H1 (cell line): ENCODE results near the gene RHBG. TPM values are rescaled to one million over a fixed set of nuclear protein-coding genes. Genes with fewer than 3 reads are reported as not detected.
A peak's percentile ranks its signal among the peaks of the same experiment; 100 is the strongest.
"Not testable (repeated sequence)": the region's sequence is repeated elsewhere in the genome, so short reads cannot be mapped to it uniquely, and the experiment has no call there.

ENCODE experiments used
- CTCF ChIA-PET: fragments of 300-600 bp; sonication (Branson Sonifier 250); formaldehyde crosslinking; loops from one replicate; lab custom pipeline; 2021; ENCODE audit not compliant: partially characterized antibody; lab: Charles Lee
- POLR2A ChIA-PET: fragments of 300-600 bp; sonication (Branson Sonifier 250); formaldehyde crosslinking; loops from one replicate; lab custom pipeline; 2021; ENCODE audit warnings: inconsistent platforms; ENCODE audit not compliant: partially characterized antibody; lab: Charles Lee
- DNase-seq, 2 experiments: peaks; one replicate each; pipeline versions ENCODE4 v3.0.0 to v3.0.0-alpha.2; 2010 to 2022; ENCODE audit warnings: low spot score in 2 of 2, low read depth in 1 of 2, mixed read lengths in 1 of 2
- FAIRE-seq: peaks from 2 replicates; lab custom pipeline; 2011; peaks lifted over from hg19 to GRCh38; lab: Jason Lieb, UNC
- H2AFZ ChIP-seq: 2 replicates; pipeline ENCODE4 v1.8.1; 2012; ENCODE audit warnings: low read length, inconsistent platforms
- H2AK5ac ChIP-seq: 2 replicates; pipeline ENCODE4 v1.6.1; 2013; ENCODE audit warnings: low read depth, low read length
- H2BK120ac ChIP-seq: replicated peaks from 2 replicates; pipeline ENCODE3; 2013; ENCODE audit warnings: low read depth, low read length, inconsistent platforms
- H2BK12ac ChIP-seq: 2 replicates; pipeline ENCODE4 v1.6.1; 2013; ENCODE audit warnings: low read depth, low read length
- H2BK15ac ChIP-seq: 2 replicates; pipeline ENCODE4 v1.6.1; 2013; ENCODE audit warnings: low read length
- H2BK20ac ChIP-seq: 2 replicates; pipeline ENCODE4 v1.6.1; 2013; ENCODE audit warnings: low read length
- H2BK5ac ChIP-seq: 2 replicates; pipeline ENCODE4 v1.6.1; 2013; ENCODE audit warnings: low read depth, low read length
- H3K14ac ChIP-seq: 2 replicates; pipeline ENCODE4 v1.6.1; 2013; ENCODE audit warnings: inconsistent platforms; ENCODE audit not compliant: insufficient read length
- H3K18ac ChIP-seq: 2 replicates; pipeline ENCODE4 v1.6.1; 2013; ENCODE audit warnings: low read length; ENCODE audit errors: extremely low read depth
- H3K23ac ChIP-seq: 2 replicates; pipeline ENCODE4 v1.6.1; 2013; ENCODE audit warnings: inconsistent platforms; ENCODE audit not compliant: insufficient read length
- H3K23me2 ChIP-seq: 2 replicates; pipeline ENCODE4 v1.6.1; 2013; ENCODE audit warnings: low read depth, low read length
- H3K27ac ChIP-seq: 2 replicates; pipeline ENCODE4 v1.6.1; 2011; ENCODE audit warnings: low read depth, low read length, inconsistent platforms
- H3K27me3 ChIP-seq, 4 experiments: replicated peaks in 1 of 4; 1 replicate in 1 of 4; 2 replicates in 3 of 4; pipeline versions ENCODE4 v1.6.1 to v1.8.1; 2011 to 2013; ENCODE audit warnings: low read length in 3 of 4, mild to moderate bottlenecking in 3 of 4, inconsistent platforms in 2 of 4, mixed read lengths in 2 of 4, moderate library complexity in 1 of 4; ENCODE audit not compliant: control insufficient read depth in 3 of 4, insufficient read depth in 3 of 4; ENCODE audit errors: extremely low read depth in 1 of 4
- H3K36me3 ChIP-seq, 4 experiments: 2 replicates each; pipeline versions ENCODE4 v1.6.1 to v1.8.1; 2011 to 2013; ENCODE audit warnings: mild to moderate bottlenecking in 4 of 4, low read length in 3 of 4, moderate library complexity in 2 of 4, control low read depth in 1 of 4, inconsistent platforms in 1 of 4; ENCODE audit not compliant: insufficient read depth in 4 of 4, control insufficient read depth in 2 of 4
- H3K4ac ChIP-seq: replicated peaks from 2 replicates; pipeline ENCODE3; 2013; ENCODE audit warnings: low read length, low read depth, mixed read lengths, inconsistent platforms; ENCODE audit not compliant: insufficient read length
- H3K4me1 ChIP-seq, 4 experiments: replicated peaks in 1 of 4; 1 replicate in 1 of 4; 2 replicates in 3 of 4; pipeline versions ENCODE4 v1.6.1 to v1.8.1; 2011 to 2013; ENCODE audit warnings: low read length in 3 of 4, inconsistent platforms in 2 of 4, mixed read lengths in 1 of 4; ENCODE audit not compliant: insufficient read depth in 4 of 4, control insufficient read depth in 3 of 4
- H3K4me2 ChIP-seq, 2 experiments: 2 replicates each; pipeline versions ENCODE4 v1.6.1 to v1.8.1; 2011 to 2013; ENCODE audit warnings: low read depth in 2 of 2, low read length in 2 of 2, control low read depth in 1 of 2, inconsistent platforms in 1 of 2, mild to moderate bottlenecking in 1 of 2; ENCODE audit not compliant: insufficient read depth in 1 of 2
- H3K4me3 ChIP-seq, 4 experiments: fragments of 200-600, 300-600 bp in 1 of 4; sonication (generic), shearing (Covaris generic), sonication (Bioruptor Twin) in 1 of 4; 2 replicates each; pipeline versions ENCODE4 v1.5.1 to v1.8.1; 2011 to 2016; ENCODE audit warnings: low read length in 4 of 4, low read depth in 3 of 4, control low read depth in 2 of 4, inconsistent platforms in 2 of 4, mild to moderate bottlenecking in 2 of 4, mixed read lengths in 1 of 4, moderate library complexity in 1 of 4; ENCODE audit not compliant: insufficient read depth in 2 of 4; ENCODE audit errors: extremely low read depth in 1 of 4
- H3K56ac ChIP-seq: replicated peaks from 2 replicates; pipeline ENCODE3; 2013; ENCODE audit warnings: low read depth, mild to moderate bottlenecking, mixed read lengths, low read length, inconsistent platforms; ENCODE audit not compliant: insufficient read length
- H3K79me1 ChIP-seq: 2 replicates; pipeline ENCODE4 v1.6.1; 2013; ENCODE audit warnings: low read depth, low read length, control low read depth
- H3K79me2 ChIP-seq, 2 experiments: 2 replicates each; pipeline versions ENCODE4 v1.6.1 to v1.8.1; 2012 to 2013; ENCODE audit warnings: low read length in 2 of 2, mild to moderate bottlenecking in 2 of 2, inconsistent platforms in 1 of 2; ENCODE audit not compliant: insufficient read depth in 2 of 2, control insufficient read depth in 1 of 2
- H3K9ac ChIP-seq, 4 experiments: replicated peaks in 1 of 4; 1 replicate in 1 of 4; 2 replicates in 3 of 4; pipeline versions ENCODE4 v1.6.1 to v1.8.1; 2011 to 2013; ENCODE audit warnings: low read depth in 3 of 4, low read length in 3 of 4, control low read depth in 2 of 4, mild to moderate bottlenecking in 2 of 4, moderate library complexity in 2 of 4, inconsistent platforms in 1 of 4; ENCODE audit errors: extremely low read depth in 1 of 4
- H3K9me3 ChIP-seq, 2 experiments: 2 replicates each; pipeline versions ENCODE4 v1.6.1 to v1.8.1; 2012 to 2013; ENCODE audit warnings: mild to moderate bottlenecking in 2 of 2, moderate library complexity in 2 of 2, control low read depth in 1 of 2, inconsistent platforms in 1 of 2, low read depth in 1 of 2, low read length in 1 of 2, mixed read lengths in 1 of 2; ENCODE audit not compliant: insufficient read depth in 2 of 2
- H4K20me1 ChIP-seq, 2 experiments: replicated peaks in 1 of 2; 2 replicates each; pipeline versions ENCODE3 to v1.8.1; 2011 to 2013; ENCODE audit warnings: inconsistent platforms in 2 of 2, low read length in 2 of 2, mild to moderate bottlenecking in 1 of 2; ENCODE audit not compliant: insufficient read depth in 2 of 2, control insufficient read depth in 1 of 2
- H4K5ac ChIP-seq: 2 replicates; pipeline ENCODE4 v1.6.1; 2013; ENCODE audit warnings: low read length, low read depth, mixed read lengths, inconsistent platforms; ENCODE audit not compliant: insufficient read length
- H4K8ac ChIP-seq: 2 replicates; pipeline ENCODE4 v1.8.0; 2013; ENCODE audit warnings: mild to moderate bottlenecking, moderate library complexity, low read length, inconsistent platforms; ENCODE audit not compliant: insufficient read depth; ENCODE audit errors: extremely low read depth
- H4K91ac ChIP-seq: replicated peaks from 2 replicates; pipeline ENCODE3; 2013; ENCODE audit warnings: low read length, mixed read lengths, inconsistent platforms; ENCODE audit not compliant: insufficient read length
- TAF1 ChIP-seq: IDR thresholded peaks from 2 replicates; pipeline ENCODE4 v1.6.1; 2011; ENCODE audit warnings: mild to moderate bottlenecking, low read depth, low read length
- WGBS, 2 experiments: shearing (Covaris generic) in 1 of 2; methylation state at CpG; one replicate each; pipeline versions ENCODE4 v1.1.6 to v1.1.7; 2013 to 2015; ENCODE audit warnings: low lambda C conversion rate in 2 of 2, mixed read lengths in 2 of 2, inconsistent platforms in 1 of 2, low coverage in 1 of 2, missing lambda C conversion rate in 1 of 2; ENCODE audit not compliant: insufficient replicate concordance in 2 of 2, insufficient coverage in 1 of 2, insufficient read length in 1 of 2; ENCODE audit errors: extremely low coverage in 1 of 2, missing lambda C conversion rate in 1 of 2; 5-methylcytosine and 5-hydroxymethylcytosine counted together
- polyA plus RNA-seq, 7 experiments: library from polyadenylated mRNA; depleted of rRNA in 3 of 7; stranded (reverse) in 5 of 7; unstranded in 2 of 7; fragments of >200 nt in 5 of 7; fragments of 200-250 nt in 2 of 7; gene quantifications; 1 replicate in 5 of 7; 2 replicates in 1 of 7; 4 replicates in 1 of 7; pipeline versions ENCODE4 v1.2.1 to v1.2.3, GENCODE V29; 2011 to 2013; ENCODE audit warnings: missing spikeins in 2 of 7, mixed read lengths in 2 of 7
- total RNA-seq: library from RNA; stranded (reverse); fragmentation: NEBNext Ultra II Directional; extraction: Animal tissue kit (Norgen Biotek cat#: 25700); gene quantifications from 2 replicates; pipeline ENCODE4 v1.2.1, GENCODE V29; 2021

Gene RHBG
- total and polyA plus RNA-seq, 2 of the 8 experiments (the other 6 are each of a cell fraction or from before 2014, with no cell fraction given), result 2.6 to 2.7 TPM

GRCh38 chr1:156369685-156370286 is 775 bp downstream of the RHBG start:
- H3K4me2 ChIP-seq, result peak overlapping the region; percentile 77 to 92

More at GRCh38 chr1:156369685-156370286, 775 bp downstream of the RHBG start:
- H3K23ac ChIP-seq, H2BK20ac ChIP-seq, FAIRE-seq, H2BK15ac ChIP-seq, H2BK5ac ChIP-seq, H3K27ac ChIP-seq, H3K9me3 ChIP-seq, H2AK5ac ChIP-seq, H4K8ac ChIP-seq, H3K4me1 ChIP-seq, DNase-seq, H4K5ac ChIP-seq, H3K79me1 ChIP-seq, H3K14ac ChIP-seq, H3K79me2 ChIP-seq, H3K9ac ChIP-seq, H3K36me3 ChIP-seq, H3K4ac ChIP-seq, H3K56ac ChIP-seq, H4K20me1 ChIP-seq, H3K23me2 ChIP-seq: not testable (repeated sequence)
- H3K27me3 ChIP-seq, result peaks cover 0 to 14% (median 11%) of the 10 kb centered on the region in 4 experiments; a peak in 6 of 7 replicates
- peak overlapping the region; percentile 52 to 66 (median 56) for H3K4me3 ChIP-seq
- POLR2A ChIA-PET, result interaction anchor here (1.1 kb wide), 1 partner anchor 13 kb away, joined by 4 read pairs; no protein-coding TSS in a partner anchor
- peak overlapping the region; percentile 50 for H2BK120ac ChIP-seq
- peak overlapping the region; percentile 63; the same call in 1 of the 2 replicates for H2BK12ac ChIP-seq
- H4K91ac ChIP-seq, result peak overlapping the region; percentile 4
- peak overlapping the region; percentile 85; the same call in 1 of the 2 replicates for H2AFZ ChIP-seq
- TF ChIP-seq TAF1, result 0 out of 2 replicates have a peak, but pooled peaks have one; percentile 7
- CTCF ChIA-PET, result interaction anchor here (0.6 to 11.9 kb wide), 6 partner anchors 11 to 273 kb away, joined by 3 to 156 read pairs (median 6); no protein-coding TSS in a partner anchor
- peak overlapping the region; percentile 26 for H3K18ac ChIP-seq
- WGBS, 2 experiments, result 92% methylated on average over 10 of the region's 10 CpGs; no CpG with 5 or more reads in 1 of the 2 experiments
